ENCODE results near the gene CD226.

The CD226 gene

DNA sequence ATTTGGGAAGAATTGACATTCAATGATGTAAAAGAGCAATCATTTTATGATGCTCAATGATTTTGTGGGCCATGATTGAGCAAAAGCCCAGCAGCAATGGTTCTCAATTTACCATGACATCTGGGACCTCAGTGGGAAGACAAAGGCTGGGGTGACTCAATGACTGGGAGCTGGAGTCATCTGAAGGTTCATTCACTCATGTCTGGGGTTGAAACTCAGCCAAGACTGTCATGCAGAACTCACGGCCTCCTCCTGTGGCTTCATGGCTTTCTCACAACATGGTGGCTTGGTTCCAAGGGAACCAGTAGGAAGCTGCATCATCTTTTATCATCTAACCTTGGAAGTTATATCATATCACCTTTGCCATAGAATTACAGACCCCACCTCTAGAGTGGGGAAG is 45.1 kb upstream of the CD226 start:
- TF ChIP-seq, protein P1, sequence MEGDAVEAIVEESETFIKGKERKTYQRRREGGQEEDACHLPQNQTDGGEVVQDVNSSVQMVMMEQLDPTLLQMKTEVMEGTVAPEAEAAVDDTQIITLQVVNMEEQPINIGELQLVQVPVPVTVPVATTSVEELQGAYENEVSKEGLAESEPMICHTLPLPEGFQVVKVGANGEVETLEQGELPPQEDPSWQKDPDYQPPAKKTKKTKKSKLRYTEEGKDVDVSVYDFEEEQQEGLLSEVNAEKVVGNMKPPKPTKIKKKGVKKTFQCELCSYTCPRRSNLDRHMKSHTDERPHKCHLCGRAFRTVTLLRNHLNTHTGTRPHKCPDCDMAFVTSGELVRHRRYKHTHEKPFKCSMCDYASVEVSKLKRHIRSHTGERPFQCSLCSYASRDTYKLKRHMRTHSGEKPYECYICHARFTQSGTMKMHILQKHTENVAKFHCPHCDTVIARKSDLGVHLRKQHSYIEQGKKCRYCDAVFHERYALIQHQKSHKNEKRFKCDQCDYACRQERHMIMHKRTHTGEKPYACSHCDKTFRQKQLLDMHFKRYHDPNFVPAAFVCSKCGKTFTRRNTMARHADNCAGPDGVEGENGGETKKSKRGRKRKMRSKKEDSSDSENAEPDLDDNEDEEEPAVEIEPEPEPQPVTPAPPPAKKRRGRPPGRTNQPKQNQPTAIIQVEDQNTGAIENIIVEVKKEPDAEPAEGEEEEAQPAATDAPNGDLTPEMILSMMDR (IDR thresholded peaks at IDR 0.05), result no peak
- Histone ChIP-seq H3K36me3 (ENCODE audit: control insufficient read depth, insufficient read depth, low read length) (no peaks in the 10 kb centered on the region), H2AFZ (no peak overlapping the region), H3K27me3 (ENCODE audit: control insufficient read depth, insufficient read depth, low read length) (no peaks in the 10 kb centered on the region), H3K9ac (no peak overlapping the region), H3K4me2 (ENCODE audit: low read length) (no peak overlapping the region), H3K79me2 (no peaks in the 10 kb centered on the region), H3K9me3 (ENCODE audit: control insufficient read depth, low read length) (no peaks in the 10 kb centered on the region), H3K27ac (no peak overlapping the region), H3K4me1 (no peaks in the 10 kb centered on the region), H3K4me3 (ENCODE audit: low read depth, low read length) (no peak overlapping the region)

DNA sequence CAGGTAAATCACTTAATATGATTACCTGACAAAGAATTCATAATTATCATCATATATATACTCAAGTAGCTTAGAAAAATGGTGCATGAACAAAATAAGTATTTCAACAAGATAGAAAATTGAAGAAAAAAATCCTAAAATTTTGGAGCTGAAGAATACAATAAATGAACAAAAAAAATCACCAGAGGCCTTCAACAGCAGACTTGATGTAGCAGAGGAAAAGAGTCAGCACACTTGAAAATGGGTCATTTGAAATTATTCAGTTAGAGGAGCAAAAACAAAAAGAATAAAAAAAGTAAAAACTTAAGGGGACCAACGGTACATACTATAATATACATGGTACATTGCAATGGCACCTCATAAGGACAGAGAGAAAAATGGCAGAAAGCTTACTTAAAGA is 40.2 kb upstream of the CD226 start:
- TF ChIP-seq, protein P1 (IDR thresholded peaks at IDR 0.05), result no peak
- no peaks in the 10 kb centered on the region for H3K79me2 ChIP-seq
- no peaks in the 10 kb centered on the region for H3K36me3 ChIP-seq (ENCODE audit: control insufficient read depth, insufficient read depth, low read length)
- no peak overlapping the region for H2AFZ ChIP-seq
- no peak overlapping the region for H3K27ac ChIP-seq
- H3K9me3 ChIP-seq (ENCODE audit: control insufficient read depth, low read length), result no peaks in the 10 kb centered on the region
- H3K27me3 ChIP-seq (ENCODE audit: control insufficient read depth, insufficient read depth, low read length), result no peaks in the 10 kb centered on the region
- no peak overlapping the region for H3K4me2 ChIP-seq (ENCODE audit: low read length)
- H3K9ac ChIP-seq, result no peak overlapping the region
- H3K4me1 ChIP-seq, result peaks cover under 1% of the 10 kb centered on the region
- H3K4me3 ChIP-seq (ENCODE audit: low read depth, low read length), result no peak overlapping the region

DNA sequence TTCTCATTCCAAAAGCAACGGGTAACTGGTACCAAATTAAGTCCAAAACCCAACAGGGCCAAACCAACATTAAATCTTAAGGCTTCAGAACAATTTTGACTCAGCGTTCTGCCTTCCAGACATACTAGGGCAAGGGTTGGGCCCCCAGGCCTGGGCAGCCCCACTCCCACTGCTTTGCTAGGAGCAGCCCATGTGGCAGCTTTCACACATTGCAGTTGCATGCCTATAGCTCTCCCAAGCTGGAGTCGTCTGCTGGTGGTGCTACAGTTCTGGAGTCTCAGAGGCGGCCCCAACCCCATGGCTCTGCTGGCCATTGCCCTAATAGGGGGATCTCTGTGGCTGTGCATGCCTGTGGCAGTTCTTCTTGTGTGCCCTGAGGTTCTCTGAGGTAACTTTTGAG is 37.6 kb upstream of the CD226 start:
- Histone ChIP-seq H3K4me1 (peaks cover 11% of the 10 kb centered on the region), H3K27ac (no peak overlapping the region), H3K27me3 (ENCODE audit: control insufficient read depth, insufficient read depth, low read length) (no peaks in the 10 kb centered on the region), H3K9me3 (ENCODE audit: control insufficient read depth, low read length) (no peaks in the 10 kb centered on the region), H3K4me2 (ENCODE audit: low read length) (no peak overlapping the region), H2AFZ (no peak overlapping the region), H3K79me2 (no peaks in the 10 kb centered on the region), H3K4me3 (ENCODE audit: low read depth, low read length) (no peak overlapping the region), H3K9ac (no peak overlapping the region), H3K36me3 (ENCODE audit: control insufficient read depth, insufficient read depth, low read length) (no peaks in the 10 kb centered on the region)
- TF ChIP-seq, protein P1 (IDR thresholded peaks at IDR 0.05), result no peak

DNA sequence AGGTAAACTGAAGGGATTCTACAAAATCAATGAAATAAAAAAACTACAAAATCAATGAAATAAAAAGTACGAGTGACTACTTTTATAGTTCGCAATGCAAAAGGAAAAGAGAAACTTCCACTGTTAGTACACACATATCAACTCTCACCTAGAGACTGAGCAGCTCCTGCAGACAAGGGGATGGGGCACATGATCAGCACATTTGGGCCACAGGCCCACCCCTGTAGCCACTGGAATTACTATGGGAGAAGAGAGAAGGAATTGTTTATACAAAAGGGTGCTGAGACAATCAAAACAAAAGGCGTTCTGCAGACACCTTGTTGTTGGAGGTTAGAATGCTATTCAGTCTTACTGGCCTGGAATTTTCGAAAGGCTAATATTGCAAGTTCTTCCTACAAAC is 34.7 kb upstream of the CD226 start:
- H3K9ac ChIP-seq, result no peak overlapping the region
- no peaks in the 10 kb centered on the region for H3K36me3 ChIP-seq (ENCODE audit: control insufficient read depth, insufficient read depth, low read length)
- TF ChIP-seq, protein P1 (IDR thresholded peaks at IDR 0.05), result no peak

DNA sequence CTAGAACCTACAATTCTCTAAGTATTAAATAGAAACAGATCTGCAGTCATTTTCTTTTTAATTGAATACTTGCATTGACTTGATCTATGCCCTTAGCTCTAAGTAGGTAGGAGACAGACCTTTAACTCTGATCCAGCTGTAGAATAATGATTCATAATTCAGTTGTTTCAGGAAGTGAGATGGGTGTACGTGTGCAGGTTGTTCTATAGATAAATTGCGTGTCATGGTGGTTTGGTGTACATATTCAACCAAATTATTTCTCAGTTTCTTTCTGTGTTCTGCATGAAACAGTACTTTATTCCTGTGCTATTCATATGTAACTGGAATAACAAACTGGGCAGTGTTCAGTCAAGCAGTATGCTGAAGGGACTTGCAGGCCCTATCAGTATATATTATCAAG is 34.3 kb upstream of the CD226 start:
- Histone ChIP-seq H3K4me2 (ENCODE audit: low read length) (no peak overlapping the region), H3K4me3 (ENCODE audit: low read depth, low read length) (no peak overlapping the region), H3K36me3 (ENCODE audit: control insufficient read depth, insufficient read depth, low read length) (no peaks in the 10 kb centered on the region), H3K27me3 (ENCODE audit: control insufficient read depth, insufficient read depth, low read length) (no peaks in the 10 kb centered on the region), H3K9ac (no peak overlapping the region), H3K9me3 (ENCODE audit: control insufficient read depth, low read length) (no peaks in the 10 kb centered on the region), H3K27ac (no peak overlapping the region), H3K4me1 (peaks cover 13% of the 10 kb centered on the region), H2AFZ (no peak overlapping the region), H3K79me2 (no peaks in the 10 kb centered on the region)
- TF ChIP-seq, protein P1 (IDR thresholded peaks at IDR 0.05), result no peak

More for the DNA sequence above, 34.7 kb upstream of the CD226 start:
- H3K9me3 ChIP-seq (ENCODE audit: control insufficient read depth, low read length), result no peaks in the 10 kb centered on the region
- H3K27ac ChIP-seq, result no peak overlapping the region
- no peaks in the 10 kb centered on the region for H3K27me3 ChIP-seq (ENCODE audit: control insufficient read depth, insufficient read depth, low read length)
- H3K4me1 ChIP-seq, result peaks cover 13% of the 10 kb centered on the region
- no peak overlapping the region for H2AFZ ChIP-seq
- H3K4me2 ChIP-seq (ENCODE audit: low read length), result no peak overlapping the region
- no peaks in the 10 kb centered on the region for H3K79me2 ChIP-seq
- no peak overlapping the region for H3K4me3 ChIP-seq (ENCODE audit: low read depth, low read length)
